ENCODE measurements around the gene CDC42BPG.

DNA sequence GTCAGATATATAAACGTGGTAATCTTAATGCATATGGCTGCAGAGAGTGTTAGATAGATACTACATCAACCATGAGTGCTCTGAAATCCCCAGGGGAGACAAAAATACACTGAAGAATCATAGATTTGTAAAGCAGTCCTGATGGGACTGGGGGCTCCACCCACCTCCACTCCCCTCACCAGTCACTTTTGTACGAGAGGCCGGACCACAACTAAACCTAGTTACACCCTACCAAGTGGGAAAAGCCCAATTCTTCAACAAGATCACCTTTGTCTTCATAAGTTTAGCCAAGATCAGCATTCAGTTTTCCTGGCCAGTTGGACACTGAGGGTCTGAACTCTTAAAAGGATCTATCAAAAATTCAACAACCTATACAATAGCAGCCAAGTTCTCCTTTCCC lies 67.6 kb downstream of the CDC42BPG start:
- TF ChIP-seq CTCF (IDR thresholded peaks at IDR 0.05; ENCODE audit: low read length) (no peak), EZH2 (optimal IDR thresholded peaks at IDR 0.05; ENCODE audit: low read depth, low read length) (no peak), EZH2phosphoT487 (IDR thresholded peaks at IDR 0.05; ENCODE audit: low read length) (no peak)
